ENCODE data around the gene SLN. TPM values are rescaled to one million over a fixed set of nuclear protein-coding genes. Genes with fewer than 3 reads are reported as not detected.

SLN gene
- 441 TPM for total RNA-seq

DNA sequence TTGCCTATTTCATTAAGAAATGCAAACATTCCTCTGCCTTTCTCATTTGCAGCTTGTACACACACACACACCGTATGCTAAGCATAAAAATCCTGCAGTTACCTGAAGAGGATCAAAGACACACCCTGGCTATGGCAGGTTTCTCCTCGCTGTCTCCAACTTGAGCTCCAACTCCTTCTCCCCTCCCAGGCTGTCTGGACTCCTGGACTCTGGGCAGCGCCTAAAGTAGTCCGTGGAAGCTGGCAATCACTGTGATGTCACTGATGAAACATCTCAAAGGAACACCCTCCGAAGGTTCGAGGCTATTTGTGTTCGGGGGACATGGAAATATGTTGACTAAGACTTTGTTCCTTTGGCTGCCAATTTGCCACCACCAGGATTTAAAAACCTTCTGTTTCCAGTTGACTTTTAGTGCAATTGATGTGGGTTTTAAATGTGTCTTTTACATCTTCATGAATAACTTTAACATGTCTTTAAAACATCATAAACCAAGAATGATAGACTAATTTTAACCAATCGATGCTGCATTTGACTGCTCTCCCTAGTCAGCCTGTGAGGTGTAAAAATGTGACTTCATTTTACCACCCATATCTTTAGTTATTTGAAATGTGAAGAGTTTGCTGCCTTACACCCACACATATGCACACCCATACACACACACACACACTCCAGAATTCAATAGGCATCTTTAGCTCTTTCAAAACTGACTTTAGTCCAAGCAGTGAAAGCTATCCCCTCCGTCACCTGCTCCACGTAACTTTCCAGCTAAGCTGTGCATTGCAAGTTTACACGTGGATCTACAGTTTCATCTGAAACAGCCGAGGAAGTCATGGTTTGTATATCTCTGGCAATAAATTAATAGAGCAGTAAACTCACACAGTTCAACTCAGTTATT, at the start of gene SLN:
SLN (minus strand) TSS at position 196 of the 895 bp plus-strand sequence.

Other genes starting within 250 kb of the SLN start
- 9.5 TPM for gene ALKBH8, start 146.3 kb downstream of the SLN start, total RNA-seq
- 1.1 TPM for gene ELMOD1, start 120.9 kb downstream of the SLN start, total RNA-seq
- gene SLC35F2, start 146.7 kb upstream of the SLN start, total RNA-seq: 12.1 TPM
- gene RAB39A, start 216.4 kb upstream of the SLN start, total RNA-seq: 1.5 TPM

Measured in metanephros (tissue), 1 donor.